ENCODE results near the gene AKAP7. TPM values are rescaled to one million over a fixed set of nuclear protein-coding genes. Genes with fewer than 3 reads are reported as not detected.

AKAP7 gene
- total and polyA plus RNA-seq, 2 donors (not counting 3 experiments of a cell fraction or from before 2014, with no cell fraction given), result 0.76 to 3.3 TPM

- no peak for TF ChIP-seq POLR2AphosphoS5 (IDR thresholded peaks at IDR 0.05; ENCODE audit: insufficient read depth, low read depth, low read length)
- TF ChIP-seq MYC (IDR thresholded peaks at IDR 0.05; ENCODE audit: low read depth, low read length), result no peak
- TF ChIP-seq MAX (IDR thresholded peaks at IDR 0.05; ENCODE audit: insufficient read depth, insufficient read length), result no peak
- TF ChIP-seq CTCF (IDR thresholded peaks at IDR 0.05; ENCODE audit: extremely low read depth in 1 of 2, insufficient read depth in 1 of 2, low read depth in 1 of 2, low read length in 2 of 2), result no peak
- H3K36me3 ChIP-seq (ENCODE audit: control insufficient read depth in 2 of 2, extremely low read depth in 1 of 2, insufficient read depth in 2 of 2, low read length in 2 of 2), result no peaks in the 10 kb centered on the region
- H3K4me3 ChIP-seq (replicated peaks in 1 of 3; ENCODE audit: insufficient read depth in 1 of 3, low read depth in 1 of 3, low read length in 3 of 3), result no peak overlapping the region
- H3K27me3 ChIP-seq (ENCODE audit: control insufficient read depth in 2 of 2, insufficient read depth in 2 of 2, low read length in 2 of 2), result no peaks in the 10 kb centered on the region
- H3K9me3 ChIP-seq (replicated peaks; ENCODE audit: control insufficient read depth, insufficient read depth, low read length), result no peaks in the 10 kb centered on the region
- H2AFZ ChIP-seq (ENCODE audit: low read depth, low read length), result no peak overlapping the region
- no peaks in the 10 kb centered on the region for H3K9me1 ChIP-seq (replicated peaks; ENCODE audit: control insufficient read depth, extremely low read depth, insufficient read depth, low read length)
- no peaks in the 10 kb centered on the region for H3K4me1 ChIP-seq (ENCODE audit: control insufficient read depth, extremely low read depth, insufficient read depth, low read length)
- ChIA-PET POLR2A (no interaction called here), CTCF (interaction anchor here (1.0 kb wide), 1 partner anchor 23 kb away, joined by 3 read pairs; no protein-coding TSS in a partner anchor)
- intact Hi-C loops (cut with micrococcal nuclease), result no loop called here
- DNase-seq (ENCODE audit: low read depth, low spot score) (no peak), FAIRE-seq (no peak)
- BruUV-seq (replicated peaks), result no TSS peak
- H3K27ac ChIP-seq (ENCODE audit: insufficient read depth, low read depth, low read length), result no peak overlapping the region
- no peak overlapping the region for H3K9ac ChIP-seq (replicated peaks; ENCODE audit: extremely low read depth, insufficient read depth, low read length)
- dilution Hi-C loops (cut with MboI; ENCODE audit: extremely low pct_ligation_motif_present, low sequenced_read_pairs), result no loop called here
- no peaks in the 10 kb centered on the region for H4K20me1 ChIP-seq (replicated peaks; ENCODE audit: control insufficient read depth, extremely low read depth, insufficient read depth, low read length)
- H3K79me2 ChIP-seq (ENCODE audit: control insufficient read depth, insufficient read depth, low read length), result no peaks in the 10 kb centered on the region
- no peak overlapping the region for H3K4me2 ChIP-seq (ENCODE audit: insufficient read depth, low read length)
Observed at GRCh38 chr6:131255911-131256310, 120.6 kb downstream of the AKAP7 start.

- Histone ChIP-seq H3K9me3 (replicated peaks; ENCODE audit: control insufficient read depth, insufficient read depth, low read length) (no peaks in the 10 kb centered on the region), H2AFZ (ENCODE audit: low read depth, low read length) (no peak overlapping the region), H4K20me1 (replicated peaks; ENCODE audit: control insufficient read depth, extremely low read depth, insufficient read depth, low read length) (no peaks in the 10 kb centered on the region), H3K9ac (replicated peaks; ENCODE audit: extremely low read depth, insufficient read depth, low read length) (no peak overlapping the region), H3K9me1 (replicated peaks; ENCODE audit: control insufficient read depth, extremely low read depth, insufficient read depth, low read length) (no peaks in the 10 kb centered on the region), H3K27ac (ENCODE audit: insufficient read depth, low read depth, low read length) (no peak overlapping the region), H3K36me3 (ENCODE audit: control insufficient read depth in 2 of 2, extremely low read depth in 1 of 2, insufficient read depth in 2 of 2, low read length in 2 of 2) (no peaks in the 10 kb centered on the region), H3K27me3 (ENCODE audit: control insufficient read depth in 2 of 2, insufficient read depth in 2 of 2, low read length in 2 of 2) (no peaks in the 10 kb centered on the region), H3K4me1 (ENCODE audit: control insufficient read depth, extremely low read depth, insufficient read depth, low read length) (no peaks in the 10 kb centered on the region), H3K4me2 (ENCODE audit: insufficient read depth, low read length) (no peak overlapping the region), H3K79me2 (ENCODE audit: control insufficient read depth, insufficient read depth, low read length) (no peaks in the 10 kb centered on the region), H3K4me3 (replicated peaks in 1 of 3; ENCODE audit: insufficient read depth in 1 of 3, low read depth in 1 of 3, low read length in 3 of 3) (no peak overlapping the region)
- intact Hi-C loops (cut with micrococcal nuclease) (no loop called here), dilution Hi-C loops (cut with MboI; ENCODE audit: extremely low pct_ligation_motif_present, low sequenced_read_pairs) (no loop called here)
- CTCF ChIA-PET, result no interaction called here
- DNase-seq (ENCODE audit: low read depth, low spot score) (no peak), FAIRE-seq (no peak)
- POLR2A ChIA-PET, result no interaction called here
- no TSS peak for BruUV-seq (replicated peaks)
- TF ChIP-seq POLR2A (IDR thresholded peaks at IDR 0.05; ENCODE audit: low read depth, low read length) (no peak), FOS (IDR thresholded peaks at IDR 0.05; ENCODE audit: borderline replicate concordance, insufficient read depth, low read length) (no peak), POLR2AphosphoS5 (IDR thresholded peaks at IDR 0.05; ENCODE audit: insufficient read depth, low read depth, low read length) (no peak), EZH2 (IDR thresholded peaks at IDR 0.05; ENCODE audit: borderline replicate concordance, low read depth, low read length, severe bottlenecking) (no peak), JUN (IDR thresholded peaks at IDR 0.05; ENCODE audit: borderline replicate concordance, insufficient read depth, insufficient read length, low read depth) (no peak)
Observed at GRCh38 chr6:131257104-131257503, 121.8 kb downstream of the AKAP7 start.
